ENCODE data around the gene FBXW5.
A peak's percentile ranks its signal among the peaks of the same experiment; 100 is the strongest.

The FBXW5 gene, protein sequence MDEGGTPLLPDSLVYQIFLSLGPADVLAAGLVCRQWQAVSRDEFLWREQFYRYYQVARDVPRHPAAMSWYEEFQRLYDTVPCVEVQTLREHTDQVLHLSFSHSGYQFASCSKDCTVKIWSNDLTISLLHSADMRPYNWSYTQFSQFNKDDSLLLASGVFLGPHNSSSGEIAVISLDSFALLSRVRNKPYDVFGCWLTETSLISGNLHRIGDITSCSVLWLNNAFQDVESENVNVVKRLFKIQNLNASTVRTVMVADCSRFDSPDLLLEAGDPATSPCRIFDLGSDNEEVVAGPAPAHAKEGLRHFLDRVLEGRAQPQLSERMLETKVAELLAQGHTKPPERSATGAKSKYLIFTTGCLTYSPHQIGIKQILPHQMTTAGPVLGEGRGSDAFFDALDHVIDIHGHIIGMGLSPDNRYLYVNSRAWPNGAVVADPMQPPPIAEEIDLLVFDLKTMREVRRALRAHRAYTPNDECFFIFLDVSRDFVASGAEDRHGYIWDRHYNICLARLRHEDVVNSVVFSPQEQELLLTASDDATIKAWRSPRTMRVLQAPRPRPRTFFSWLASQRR

DNA sequence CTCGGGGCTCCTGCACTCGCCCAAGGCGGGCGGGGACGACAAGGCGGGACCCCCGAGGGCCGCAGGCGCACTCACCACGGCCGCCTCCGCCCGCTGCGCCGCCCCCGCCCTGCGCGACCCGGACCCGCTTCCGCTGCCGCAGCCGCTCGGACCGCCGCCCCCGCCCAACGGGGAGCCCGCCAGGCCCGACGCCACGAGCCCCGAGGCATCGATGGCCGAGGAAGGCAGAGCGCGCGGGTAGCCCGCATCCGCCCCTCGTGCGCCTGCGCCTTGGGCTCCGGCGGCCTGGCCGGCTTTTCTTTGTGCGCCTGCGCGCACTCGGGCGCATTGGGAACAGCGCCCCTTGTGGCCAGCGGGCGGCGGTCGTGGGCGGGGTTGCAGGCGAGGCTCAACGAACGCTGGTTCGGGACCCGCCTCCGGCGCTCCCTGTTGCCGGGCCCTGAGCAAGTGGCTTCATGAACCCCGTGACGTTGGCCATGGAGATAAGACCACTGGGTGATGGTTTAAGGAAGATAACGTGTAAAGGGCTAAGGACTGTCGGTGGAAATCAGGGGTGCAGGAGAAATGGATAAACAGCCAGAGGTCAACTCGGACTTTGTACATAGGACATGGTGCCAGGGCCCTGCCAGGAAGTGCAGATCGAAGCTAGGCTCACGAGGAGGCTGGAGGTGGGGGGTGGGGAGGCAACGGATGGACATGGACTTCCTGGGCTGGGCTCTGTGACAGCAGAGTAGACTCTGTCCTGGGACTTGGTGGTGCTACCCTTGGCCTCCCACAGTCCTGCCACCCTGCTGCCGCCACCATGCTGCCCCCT lies at the start of gene FBXW5, which contains the start of gene C8G:
FBXW5 (minus strand) TSS at position 220 of the 814 bp plus-strand sequence. CDS start 655 bp downstream, outside the sequence.
C8G (plus strand) TSS at position 725 of the 814 bp plus-strand sequence; CDS start at position 803, 78 bp downstream.
- DNase-seq (ENCODE audit: low read depth in 1 of 2, low spot score in 1 of 2) = peak; percentile 85 to 94

DNA sequence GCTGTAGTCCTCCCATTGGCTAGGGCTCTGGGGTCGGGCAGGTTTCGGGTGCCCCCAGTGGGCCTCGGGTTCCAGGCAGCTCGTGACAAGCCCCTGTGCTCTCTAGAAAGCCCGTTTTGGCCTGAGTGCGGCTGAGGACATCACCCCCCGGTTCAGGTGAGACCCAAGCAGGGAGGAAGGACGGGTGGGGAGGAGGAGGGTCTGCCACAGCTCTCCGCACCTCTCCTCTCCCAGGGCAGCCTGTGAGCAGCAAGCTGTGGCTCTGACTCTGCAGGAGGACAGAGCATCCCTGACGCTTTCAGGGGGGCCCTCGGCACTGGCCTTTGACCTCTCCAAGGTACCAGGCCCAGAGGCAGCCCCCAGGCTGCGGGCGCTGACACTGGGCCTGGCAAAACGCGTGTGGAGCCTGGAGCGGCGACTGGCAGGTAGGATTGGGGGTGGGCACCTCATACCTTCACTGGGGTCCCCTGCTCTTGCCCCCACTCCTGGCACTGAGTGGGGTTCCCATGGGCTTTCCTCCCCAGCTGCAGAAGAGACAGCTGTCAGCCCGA lies 48.4 kb upstream of the FBXW5 start:
- no peak for DNase-seq (ENCODE audit: low read depth in 1 of 2, low spot score in 1 of 2)

DNA sequence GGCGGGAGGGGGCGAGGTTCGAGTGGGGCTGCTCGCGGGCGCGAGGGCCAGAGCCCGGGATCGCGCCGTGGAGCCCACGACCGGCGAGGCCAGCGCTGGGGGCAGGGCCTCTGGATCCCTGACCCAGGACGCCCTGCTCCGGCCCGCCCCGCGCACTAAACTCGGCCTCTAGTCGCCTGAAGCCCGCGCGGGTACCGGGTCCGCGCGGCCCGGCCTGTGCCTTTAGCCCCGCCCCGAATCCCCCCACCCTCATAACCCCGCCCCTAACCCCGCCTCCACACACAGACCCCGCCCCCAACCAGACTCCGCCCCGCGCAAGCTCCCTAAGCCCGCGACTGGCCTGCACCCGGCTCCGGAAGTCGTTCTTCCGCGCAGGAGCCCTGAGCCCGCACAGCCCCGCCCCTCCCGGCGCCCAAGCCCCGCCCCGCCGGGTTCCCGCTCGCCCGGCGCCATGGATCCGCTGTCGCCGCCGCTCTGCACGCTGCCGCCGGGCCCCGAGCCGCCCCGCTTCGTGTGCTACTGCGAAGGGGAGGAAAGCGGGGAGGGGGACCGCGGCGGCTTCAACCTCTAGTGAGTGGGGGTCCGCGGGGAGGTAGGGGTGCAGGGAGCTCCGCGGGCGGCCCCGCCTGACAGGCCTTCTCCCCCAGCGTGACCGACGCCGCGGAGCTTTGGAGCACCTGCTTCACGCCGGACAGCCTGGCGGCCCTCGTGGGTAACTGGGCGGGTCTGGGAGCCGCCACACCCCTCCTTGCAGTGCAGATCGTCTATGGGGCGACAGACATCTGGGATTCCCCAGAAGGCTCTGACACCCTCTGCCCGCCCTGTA lies 47.7 kb upstream of the FBXW5 start, which contains the start of gene PAXX:
PAXX (plus strand) TSS at position 430 of the 826 bp plus-strand sequence; CDS start at position 452, 22 bp downstream.
- peak; percentile 90 to 91 for DNase-seq (ENCODE audit: low read depth in 1 of 2, low spot score in 1 of 2)

DNA sequence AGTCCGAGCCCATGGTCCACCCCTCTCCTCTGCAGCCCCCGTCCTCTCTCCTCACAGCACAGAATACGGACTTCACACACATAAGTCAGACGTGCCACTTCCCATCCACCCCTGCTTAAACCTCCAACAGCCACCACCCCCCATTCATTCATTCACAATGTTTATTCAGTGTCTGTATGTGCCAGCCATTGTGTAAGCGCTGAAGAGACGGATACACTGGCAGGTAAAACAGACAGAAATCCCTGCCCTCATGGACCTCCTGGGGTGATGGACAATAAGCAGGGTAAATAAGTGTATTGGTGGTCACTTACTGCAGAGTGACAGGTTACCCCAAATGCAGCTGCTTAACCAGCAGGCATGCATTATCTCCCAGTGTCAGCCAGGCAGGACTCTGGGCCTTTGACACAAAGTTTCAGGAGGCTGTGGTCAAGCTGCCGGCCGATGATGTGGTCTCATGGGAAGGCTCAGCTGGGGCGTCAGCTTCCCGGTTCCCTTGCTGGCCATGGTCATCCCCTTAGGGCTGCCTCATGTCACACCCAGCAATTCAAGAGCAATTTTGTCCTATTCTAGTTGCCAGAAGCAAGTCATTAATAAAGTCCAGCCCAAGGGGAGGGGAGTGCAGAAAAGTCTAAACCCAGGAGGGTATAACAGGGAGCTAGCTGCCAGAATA lies 45.8 kb upstream of the FBXW5 start:
- no peak for DNase-seq (ENCODE audit: low read depth in 1 of 2, low spot score in 1 of 2)

DNA sequence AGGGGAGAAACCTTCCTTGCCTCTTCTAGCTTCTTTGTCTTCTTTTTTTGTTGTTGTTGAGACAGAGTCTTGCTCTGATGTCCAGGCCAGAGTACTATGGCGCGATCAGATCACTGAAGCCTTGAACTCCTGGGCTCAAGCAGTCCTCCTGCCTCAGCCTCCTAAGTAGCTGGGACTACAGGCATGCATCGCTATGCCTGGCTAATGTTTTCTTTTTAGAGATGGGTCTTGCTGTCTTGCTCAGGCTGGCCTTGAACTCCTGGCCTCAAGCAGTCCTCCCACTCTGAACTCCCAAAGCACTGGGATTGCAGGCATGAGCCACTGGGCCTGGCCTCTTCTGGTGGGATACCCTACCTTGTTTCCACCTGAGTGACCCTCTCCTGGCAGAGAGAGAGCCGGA lies 44.3 kb upstream of the FBXW5 start:
- DNase-seq (ENCODE audit: low read depth in 1 of 2, low spot score in 1 of 2) = no peak

DNA sequence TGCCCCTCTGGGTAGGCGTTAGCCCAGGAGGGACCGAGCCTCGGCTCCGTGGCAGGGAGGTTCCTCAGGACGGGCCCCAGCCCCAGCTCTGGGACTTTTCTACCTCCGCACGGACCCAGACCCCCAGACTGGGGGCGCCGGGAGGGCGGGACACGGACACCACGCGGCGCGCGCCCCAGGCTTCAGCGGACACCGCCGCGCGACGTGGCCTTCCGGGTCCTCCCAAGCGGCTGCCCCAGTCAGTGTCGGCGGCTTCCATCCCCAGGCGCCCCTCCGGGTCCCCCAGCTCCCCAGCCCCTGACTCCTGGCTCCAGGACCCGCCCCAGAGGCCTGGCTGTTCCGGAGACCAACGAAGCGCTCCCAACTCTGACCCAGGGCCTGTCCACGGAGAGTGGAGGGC lies 41.3 kb upstream of the FBXW5 start:
- no peak for DNase-seq (ENCODE audit: low read depth in 1 of 2, low spot score in 1 of 2)

DNA sequence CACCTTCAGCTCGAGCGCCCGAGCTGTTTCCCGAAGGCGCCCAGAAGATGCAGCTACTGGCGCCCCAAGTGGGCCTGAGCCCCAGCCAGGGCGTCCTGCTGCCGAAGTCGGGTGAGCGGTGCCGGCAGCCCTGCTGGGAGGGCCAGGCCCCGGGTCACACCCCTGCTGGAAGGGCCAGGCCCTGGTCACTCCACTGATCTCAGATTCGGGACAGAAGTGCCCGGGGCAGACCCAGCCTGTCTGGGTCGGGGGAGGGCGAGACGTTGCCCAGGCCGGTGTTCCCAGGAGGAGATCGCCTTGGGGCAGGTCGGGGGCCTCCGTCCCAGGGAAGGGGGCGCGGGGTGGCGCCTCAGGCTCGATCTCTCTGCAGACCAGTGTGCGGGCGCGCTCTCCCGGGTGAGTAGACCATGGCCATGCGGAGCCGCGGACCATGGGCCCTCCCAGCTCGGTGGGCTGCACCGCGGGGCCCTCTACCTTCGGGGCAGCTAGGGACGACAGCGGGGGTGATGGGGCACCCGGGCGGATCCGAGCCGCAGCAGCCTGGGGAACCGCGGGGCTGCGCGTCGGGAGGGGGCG lies 40.6 kb upstream of the FBXW5 start:
- no peak for DNase-seq (ENCODE audit: low read depth in 1 of 2, low spot score in 1 of 2)

DNA sequence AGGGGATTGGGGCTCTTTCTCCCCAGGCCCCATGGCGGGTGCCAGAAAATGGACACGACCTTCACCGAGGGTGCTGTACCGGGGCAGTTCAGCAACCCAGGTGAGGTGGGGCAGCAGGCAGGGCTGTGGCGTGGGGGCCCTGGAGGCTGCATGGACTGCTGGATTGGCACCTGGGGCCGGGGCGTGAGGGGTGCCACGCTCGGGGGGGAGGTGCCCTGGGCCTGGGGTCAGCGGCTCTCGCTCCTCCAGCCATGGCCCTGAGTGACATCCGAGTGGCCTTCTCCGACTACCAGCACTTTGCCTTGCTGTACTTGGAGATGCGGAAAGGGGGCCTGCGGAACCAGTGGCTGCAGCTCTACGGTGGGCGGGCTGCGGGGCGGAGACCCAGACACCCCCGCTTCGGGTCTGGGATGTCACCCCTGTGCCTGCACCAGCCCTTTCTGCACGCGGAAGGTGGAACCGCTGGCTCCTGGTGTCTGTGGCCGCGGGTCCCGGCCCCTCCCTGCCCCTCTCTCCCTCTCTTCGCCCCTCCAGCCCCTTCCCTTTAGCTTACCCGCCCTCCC lies 40.0 kb upstream of the FBXW5 start:
- DNase-seq (ENCODE audit: low read depth in 1 of 2, low spot score in 1 of 2) = no peak

DNA sequence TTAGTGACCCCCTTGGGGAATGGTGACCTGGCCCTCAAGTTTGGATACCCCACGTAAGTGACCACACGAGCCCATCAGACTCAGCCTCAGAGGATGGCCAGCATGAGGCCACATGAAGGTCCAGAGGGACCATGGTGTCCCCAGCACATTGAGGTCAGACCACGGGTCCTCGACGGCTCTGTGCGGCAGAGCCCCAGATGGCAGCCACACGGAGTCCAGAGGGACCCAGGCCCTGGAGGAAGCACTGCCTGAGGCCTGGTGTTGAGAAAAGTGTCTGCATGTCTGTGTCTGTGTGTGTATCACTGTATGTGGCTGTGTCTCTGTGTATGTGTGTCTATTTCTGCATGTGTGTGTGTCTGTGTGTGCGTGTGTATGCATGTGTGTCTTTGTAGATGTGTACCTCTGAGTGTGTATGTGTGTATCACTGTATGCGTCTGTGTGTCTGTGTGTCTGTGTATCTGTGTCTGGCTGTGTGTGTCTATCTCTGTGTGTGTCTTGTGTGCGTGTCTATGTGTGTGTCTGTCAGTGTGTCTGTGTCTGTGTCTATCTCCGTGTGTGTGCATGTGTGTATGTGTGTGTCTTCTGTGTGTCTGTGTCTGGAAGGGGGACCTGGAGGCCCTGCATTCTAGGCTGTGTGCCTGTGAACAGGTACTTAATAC lies 39.2 kb upstream of the FBXW5 start:
- DNase-seq (ENCODE audit: low read depth in 1 of 2, low spot score in 1 of 2) = no peak

DNA sequence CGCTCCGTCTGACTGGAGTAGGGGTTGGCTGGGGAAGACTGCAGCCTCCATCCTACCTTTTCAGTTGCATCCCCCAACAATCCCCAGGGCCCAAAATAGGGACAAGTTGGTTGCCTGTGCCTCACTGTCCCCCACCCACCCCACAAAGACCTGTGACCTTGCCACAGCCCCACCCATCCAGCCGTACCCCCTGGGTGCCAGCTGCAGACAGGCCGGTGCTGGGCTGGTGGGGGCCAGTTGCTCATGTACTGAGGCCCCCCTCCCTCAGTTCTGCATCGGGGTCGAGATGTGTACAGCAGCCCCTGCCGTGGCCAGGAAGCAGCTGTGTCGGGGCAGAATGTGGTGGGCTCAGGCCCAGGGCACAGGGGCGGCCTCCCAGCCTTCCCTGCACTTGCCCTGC lies 38.6 kb upstream of the FBXW5 start:
- no peak for DNase-seq (ENCODE audit: low read depth in 1 of 2, low spot score in 1 of 2)

DNA sequence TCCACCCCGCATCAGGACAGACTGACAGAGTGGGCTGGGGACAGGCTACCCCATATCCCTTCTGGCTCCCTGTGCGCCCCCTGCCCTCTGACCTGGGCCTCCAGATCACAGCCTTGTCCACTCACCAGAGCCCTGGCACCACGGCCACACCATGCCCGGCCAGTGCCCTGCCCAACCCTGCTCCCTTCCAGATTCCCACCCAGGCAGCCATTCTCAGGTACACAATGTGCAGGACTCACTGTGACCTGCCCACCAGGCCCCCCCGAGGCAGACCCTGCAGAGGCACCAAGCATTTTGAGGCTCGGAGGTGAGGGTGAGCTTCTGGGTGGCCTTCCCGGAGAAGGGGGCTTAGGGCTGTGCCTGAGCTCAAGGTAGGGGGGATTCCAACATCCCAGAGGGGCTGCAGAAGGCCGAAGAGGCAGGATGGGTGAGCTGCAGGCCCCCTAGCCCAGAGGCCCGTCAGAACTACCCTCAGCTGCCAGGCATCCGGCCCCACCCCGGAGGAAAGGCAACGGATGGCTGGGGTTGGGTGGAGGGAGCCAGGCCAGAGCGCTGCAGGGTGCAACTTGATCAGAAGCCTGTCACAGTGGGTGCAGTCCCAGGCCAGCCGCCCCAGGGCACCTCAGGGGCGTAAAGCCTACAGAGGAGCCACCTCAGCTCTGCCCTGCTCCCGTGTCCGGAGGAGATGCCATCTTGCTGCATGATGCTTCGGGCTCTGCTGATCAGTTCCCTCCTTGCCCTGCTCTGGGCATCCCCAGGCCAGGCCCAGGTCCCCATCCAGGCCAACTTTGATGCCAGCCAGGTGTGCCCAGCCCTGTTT lies 37.9 kb upstream of the FBXW5 start, which contains the start of gene LCNL1:
LCNL1 (plus strand) TSS at position 762 of the 820 bp plus-strand sequence. CDS start 594 bp downstream, outside the sequence.
- no peak for DNase-seq (ENCODE audit: low read depth in 1 of 2, low spot score in 1 of 2)

DNA sequence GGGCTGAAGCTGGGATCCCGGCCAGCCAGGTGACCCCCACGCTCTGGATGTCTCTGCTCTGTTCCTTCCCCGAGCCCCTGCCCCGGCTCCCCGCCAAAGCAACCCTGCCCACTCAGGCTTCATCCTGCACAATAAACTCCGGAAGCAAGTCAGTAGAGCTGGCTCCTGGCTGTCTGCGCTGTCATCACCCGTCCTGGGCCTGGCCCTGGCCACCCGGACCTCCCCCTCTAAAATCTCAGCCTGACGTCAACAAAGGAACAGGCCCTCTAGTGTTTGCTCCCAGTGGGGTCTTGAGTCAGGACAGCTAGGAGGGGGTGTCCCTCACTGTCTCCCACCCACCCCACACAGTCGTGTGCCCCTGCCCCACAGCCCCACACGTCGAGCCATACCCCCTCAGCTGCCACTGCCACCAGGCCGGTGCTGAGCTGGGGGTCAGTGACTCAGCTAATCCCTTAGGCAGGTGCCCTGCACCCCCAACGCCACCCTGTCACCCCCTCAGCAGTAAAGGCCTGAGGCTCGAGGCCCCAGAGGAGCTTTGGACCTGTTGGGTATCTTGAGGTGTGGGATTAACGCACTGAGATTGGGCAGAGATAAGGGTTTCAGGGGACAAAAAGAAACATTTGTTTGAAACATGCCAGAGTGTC lies 37.2 kb upstream of the FBXW5 start:
- DNase-seq (ENCODE audit: low read depth in 1 of 2, low spot score in 1 of 2) = no peak

DNA sequence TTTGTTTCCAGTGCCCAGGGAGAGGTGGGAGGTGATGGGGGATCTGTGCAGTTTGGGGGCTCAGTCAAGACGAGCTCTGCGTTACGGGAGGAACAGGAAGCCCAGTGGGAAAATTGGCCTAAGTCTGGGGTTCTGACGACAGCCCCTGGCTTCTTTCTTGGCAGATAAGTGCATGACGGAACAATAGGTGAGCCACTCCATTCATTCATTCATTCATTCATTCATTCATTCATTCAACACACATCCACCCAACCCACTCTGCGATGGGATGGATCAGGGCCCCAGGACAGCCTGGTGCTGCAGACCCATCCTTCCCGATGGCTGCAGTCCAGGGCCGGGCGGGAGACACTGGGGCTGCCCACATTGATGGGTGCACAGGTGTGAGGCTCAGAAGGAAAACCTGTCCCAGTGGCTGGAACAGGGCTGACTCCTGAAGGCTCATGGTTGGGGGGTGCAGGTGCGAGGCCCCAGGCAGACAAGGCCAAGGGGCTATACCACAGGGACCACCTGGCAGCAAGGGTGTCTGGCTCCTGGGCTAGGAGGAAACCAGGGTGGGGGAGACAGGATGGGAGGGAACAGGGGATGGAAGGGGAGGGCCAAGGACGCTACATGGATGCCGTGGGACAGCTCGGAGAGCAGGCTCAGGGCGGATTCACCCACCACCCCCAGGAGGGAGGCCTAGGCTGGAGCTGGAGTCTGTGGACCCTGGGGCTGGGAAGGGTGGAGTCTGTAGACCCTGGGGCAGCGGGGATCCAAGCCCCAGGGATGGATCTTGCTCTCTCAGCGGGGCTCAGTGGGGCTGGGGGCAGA lies 36.3 kb upstream of the FBXW5 start:
- no peak for DNase-seq (ENCODE audit: low read depth in 1 of 2, low spot score in 1 of 2)

DNA sequence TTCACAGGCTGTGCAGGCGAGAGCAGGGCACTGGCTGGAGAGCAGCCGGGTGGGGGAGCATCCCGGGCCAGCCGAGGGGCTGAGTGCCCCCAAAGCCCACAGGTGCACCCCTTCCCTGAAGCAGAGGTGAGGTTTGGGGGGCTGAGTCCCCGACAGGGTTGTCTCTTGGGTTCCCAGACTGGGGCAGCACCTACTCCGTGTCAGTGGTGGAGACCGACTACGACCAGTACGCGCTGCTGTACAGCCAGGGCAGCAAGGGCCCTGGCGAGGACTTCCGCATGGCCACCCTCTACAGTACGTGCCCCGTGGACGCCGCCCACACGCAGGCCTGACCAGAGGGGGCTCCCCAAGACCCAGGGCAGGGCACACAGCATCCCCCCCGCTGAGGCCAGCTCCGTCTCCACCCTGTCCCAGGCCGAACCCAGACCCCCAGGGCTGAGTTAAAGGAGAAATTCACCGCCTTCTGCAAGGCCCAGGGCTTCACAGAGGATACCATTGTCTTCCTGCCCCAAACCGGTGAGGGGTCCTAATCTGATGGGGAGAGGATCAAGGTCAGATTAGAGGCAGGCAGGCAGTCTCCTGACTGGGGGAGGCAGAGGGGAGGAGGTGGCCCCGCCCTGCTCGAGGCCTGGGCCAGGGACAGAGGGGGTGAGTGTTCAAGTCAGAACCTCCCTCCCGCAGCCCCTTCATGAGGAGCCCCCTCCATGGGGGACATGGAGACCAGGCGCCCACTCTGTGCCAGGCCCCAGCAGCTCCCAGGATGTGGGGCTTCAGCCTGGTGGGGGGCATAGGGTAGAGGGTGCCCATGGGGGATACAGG lies 35.4 kb upstream of the FBXW5 start:
- no peak for DNase-seq (ENCODE audit: low read depth in 1 of 2, low spot score in 1 of 2)

DNA sequence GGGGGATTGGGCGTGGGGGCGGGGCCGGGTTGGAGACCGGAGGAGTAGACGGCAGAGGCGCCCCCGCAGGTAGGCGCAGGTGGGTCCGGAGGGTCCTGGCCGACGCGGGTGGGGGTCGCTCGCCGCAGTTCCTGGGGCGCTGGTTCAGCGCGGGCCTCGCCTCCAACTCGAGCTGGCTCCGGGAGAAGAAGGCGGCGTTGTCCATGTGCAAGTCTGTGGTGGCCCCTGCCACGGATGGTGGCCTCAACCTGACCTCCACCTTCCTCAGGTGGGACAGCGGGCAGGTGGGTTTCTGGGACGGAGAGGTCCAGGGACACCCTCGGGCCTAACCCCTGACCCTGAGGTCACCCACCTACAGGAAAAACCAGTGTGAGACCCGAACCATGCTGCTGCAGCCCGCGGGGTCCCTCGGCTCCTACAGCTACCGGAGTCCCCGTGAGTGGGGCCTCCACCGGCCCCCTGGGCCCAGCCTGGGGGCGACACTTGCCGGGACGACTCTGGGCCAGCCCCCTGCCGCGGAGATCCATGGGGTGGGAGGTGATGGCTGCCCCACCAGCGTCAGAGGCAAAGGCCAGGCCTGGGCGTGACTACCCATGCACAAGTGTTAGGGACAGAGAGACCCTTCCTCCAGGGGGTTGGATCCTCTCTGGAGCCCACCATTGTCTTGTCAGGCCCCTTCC lies 34.5 kb upstream of the FBXW5 start:
- no peak for DNase-seq (ENCODE audit: low read depth in 1 of 2, low spot score in 1 of 2)
